HFFc6 (cell line): ENCODE results near the gene KIF26A. TPM values are rescaled to one million over a fixed set of nuclear protein-coding genes. Genes with fewer than 3 reads are reported as not detected.

Experiments
- DNase-seq: peaks from one replicate; pipeline ENCODE4 v3.0.0-alpha.2; 2018
- H3K27ac Mint-ChIP-seq: 2 replicates; pipeline ENCODE4 v1.8.0; 2020; ENCODE audit warnings: mild to moderate bottlenecking, mixed read lengths
- H3K27me3 Mint-ChIP-seq: 2 replicates; pipeline ENCODE4 v1.8.0; 2021; ENCODE audit warnings: mild to moderate bottlenecking, moderate library complexity, mixed read lengths; ENCODE audit not compliant: insufficient read depth
- H3K36me3 Mint-ChIP-seq: 2 replicates; pipeline ENCODE4 v1.8.0; 2021; ENCODE audit warnings: low read depth, mixed read lengths
- H3K4me1 Mint-ChIP-seq: 2 replicates; pipeline ENCODE4 v1.8.0; 2020; ENCODE audit warnings: low read depth, mixed read lengths
- H3K4me3 Mint-ChIP-seq: 2 replicates; pipeline ENCODE4 v1.8.0; 2020; ENCODE audit warnings: mild to moderate bottlenecking, moderate library complexity, mixed read lengths
- H3K9me3 Mint-ChIP-seq: 2 replicates; pipeline ENCODE4 v1.8.0; 2020; ENCODE audit warnings: mild to moderate bottlenecking, mixed read lengths
- CTCF ChIP-seq: fragments of 200-600 bp; sonication (generic); IDR thresholded peaks from 2 replicates; pipeline ENCODE4 v1.5.0; 2021; ENCODE audit warnings: antibody characterized with exemption, mild to moderate bottlenecking
- total RNA-seq, 6 experiments: library from RNA; stranded (reverse); fragmentation: NEBNext Ultra II Directional; extraction: Animal tissue kit (Norgen Biotek cat#: 25700); gene quantifications; 2 replicates in 1 of 6; 3 replicates in 5 of 6; pipeline ENCODE4 v1.2.3, GENCODE V29; 2021

The KIF26A gene
- total RNA-seq, 6 experiments from 2014 or later: 0.07 to 0.09 TPM; not detected in 4

GRCh38 chr14:104129556-104129955 is 8.8 kb upstream of the KIF26A start:
- H3K4me3 Mint-ChIP-seq: no peak overlapping the region
- peaks cover 31% of the 10 kb centered on the region for H3K9me3 Mint-ChIP-seq
- no peaks in the 10 kb centered on the region for H3K4me1 Mint-ChIP-seq
- H3K27ac Mint-ChIP-seq: no peak overlapping the region
- TF ChIP-seq CTCF: no peak
- no peaks in the 10 kb centered on the region; the same call in none of the 2 replicates for H3K27me3 Mint-ChIP-seq
- H3K36me3 Mint-ChIP-seq: peaks cover 16% of the 10 kb centered on the region; the same call in 1 of the 2 replicates
- DNase-seq: no peak

GRCh38 chr14:104130974-104131651 is 7.3 kb upstream of the KIF26A start:
- Mint-ChIP-seq H3K4me3 (no peak overlapping the region), H3K36me3 (peaks cover 12% of the 10 kb centered on the region; the same call in 1 of the 2 replicates), H3K27me3 (peaks cover 6% of the 10 kb centered on the region), H3K27ac (no peak overlapping the region), H3K4me1 (no peaks in the 10 kb centered on the region), H3K9me3 (peaks cover 26% of the 10 kb centered on the region)
- DNase-seq: peak; percentile 15
- peak; percentile 80 for TF ChIP-seq CTCF

- Mint-ChIP-seq H3K27me3 (peaks cover 11% of the 10 kb centered on the region), H3K9me3 (peaks cover 23% of the 10 kb centered on the region), H3K4me1 (no peaks in the 10 kb centered on the region), H3K36me3 (peaks cover 12% of the 10 kb centered on the region; the same call in 1 of the 2 replicates), H3K27ac (no peak overlapping the region), H3K4me3 (no peak overlapping the region)
- no peak for DNase-seq
- TF ChIP-seq CTCF: no peak
These were observed 6.2 kb upstream of the KIF26A start for GRCh38 chr14:104131968-104132732.

GRCh38 chr14:104132981-104133380 is 5.4 kb upstream of the KIF26A start:
- Mint-ChIP-seq H3K4me1 (no peaks in the 10 kb centered on the region), H3K4me3 (no peak overlapping the region), H3K9me3 (peaks cover 18% of the 10 kb centered on the region), H3K27ac (no peak overlapping the region), H3K36me3 (peaks cover 12% of the 10 kb centered on the region; the same call in 1 of the 2 replicates), H3K27me3 (peaks cover 13% of the 10 kb centered on the region)
- DNase-seq: no peak
- no peak for TF ChIP-seq CTCF

- H3K4me1 Mint-ChIP-seq: no peaks in the 10 kb centered on the region
- no peak for DNase-seq
- H3K4me3 Mint-ChIP-seq: no peak overlapping the region
- peaks cover 12% of the 10 kb centered on the region; the same call in 1 of the 2 replicates for H3K36me3 Mint-ChIP-seq
- peaks cover 13% of the 10 kb centered on the region for H3K27me3 Mint-ChIP-seq
- H3K9me3 Mint-ChIP-seq: peaks cover 16% of the 10 kb centered on the region
- TF ChIP-seq CTCF: no peak
- H3K27ac Mint-ChIP-seq: no peak overlapping the region
These were observed 4.9 kb upstream of the KIF26A start for GRCh38 chr14:104133496-104133895.
